ENCODE results near the gene SLC9A8.

Gene SLC9A8

DNA sequence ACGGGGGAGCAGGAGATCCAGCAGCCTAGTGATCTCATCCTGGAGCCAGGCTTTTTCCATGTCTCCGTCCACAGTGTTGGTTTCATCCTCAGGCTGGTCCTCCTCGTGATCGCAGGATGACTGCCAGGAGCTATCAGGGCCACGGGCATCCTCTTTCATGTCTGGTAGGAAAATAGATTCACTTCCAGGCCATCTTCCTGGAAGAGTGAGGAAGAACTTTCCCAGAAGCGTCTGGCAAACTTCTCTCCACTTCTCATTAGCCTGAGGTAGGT, 15.3 kb upstream of the SLC9A8 start:
- CTCF ChIA-PET, result no interaction called here
- Histone ChIP-seq H3K4me3 (ENCODE audit: low read depth, low read length) (no peak overlapping the region), H3K4me1 (ENCODE audit: control insufficient read depth, insufficient read depth, low read length) (no peaks in the 10 kb centered on the region), H3K36me3 (ENCODE audit: control insufficient read depth in 2 of 2, insufficient read depth in 1 of 2, low read length in 2 of 2) (no peaks in the 10 kb centered on the region), H3K27ac (ENCODE audit: extremely low read depth, low read depth, low read length) (no peak overlapping the region), H3K9me3 (ENCODE audit: control insufficient read depth, insufficient read depth, low read depth, low read length) (no peaks in the 10 kb centered on the region)
- POLR2A ChIA-PET, result no interaction called here
- TF ChIP-seq ZNF391 (tag by site-specific recombination; IDR thresholded peaks at IDR 0.05; ENCODE audit: borderline replicate concordance, low read depth) (no peak), SCRT2 (tag by site-specific recombination; IDR thresholded peaks at IDR 0.05) (no peak), ZNF707 (tag by site-specific recombination; IDR thresholded peaks at IDR 0.05) (no peak), OVOL3 (tag by site-specific recombination; IDR thresholded peaks at IDR 0.05) (no peak), BCL6B (tag by site-specific recombination; IDR thresholded peaks at IDR 0.05) (no peak), ZFP41 (tag by site-specific recombination; IDR thresholded peaks at IDR 0.05; ENCODE audit: borderline replicate concordance) (no peak), KLF1 (tag by site-specific recombination; IDR thresholded peaks at IDR 0.05) (no peak), MEIS1 (CRISPR knock-in tag; IDR thresholded peaks at IDR 0.05; ENCODE audit: borderline replicate concordance) (no peak), ZIC2 (tag by site-specific recombination; IDR thresholded peaks at IDR 0.05) (no peak), ZBTB8A (tag by site-specific recombination; IDR thresholded peaks at IDR 0.05) (no peak), ZNF701 (tag by site-specific recombination; IDR thresholded peaks at IDR 0.05) (no peak), ZNF664 (tag by site-specific recombination; IDR thresholded peaks at IDR 0.05) (no peak)
- TF ChIP-seq, protein P1, sequence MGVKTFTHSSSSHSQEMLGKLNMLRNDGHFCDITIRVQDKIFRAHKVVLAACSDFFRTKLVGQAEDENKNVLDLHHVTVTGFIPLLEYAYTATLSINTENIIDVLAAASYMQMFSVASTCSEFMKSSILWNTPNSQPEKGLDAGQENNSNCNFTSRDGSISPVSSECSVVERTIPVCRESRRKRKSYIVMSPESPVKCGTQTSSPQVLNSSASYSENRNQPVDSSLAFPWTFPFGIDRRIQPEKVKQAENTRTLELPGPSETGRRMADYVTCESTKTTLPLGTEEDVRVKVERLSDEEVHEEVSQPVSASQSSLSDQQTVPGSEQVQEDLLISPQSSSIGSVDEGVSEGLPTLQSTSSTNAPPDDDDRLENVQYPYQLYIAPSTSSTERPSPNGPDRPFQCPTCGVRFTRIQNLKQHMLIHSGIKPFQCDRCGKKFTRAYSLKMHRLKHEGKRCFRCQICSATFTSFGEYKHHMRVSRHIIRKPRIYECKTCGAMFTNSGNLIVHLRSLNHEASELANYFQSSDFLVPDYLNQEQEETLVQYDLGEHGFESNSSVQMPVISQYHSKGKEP (tag by site-specific recombination; IDR thresholded peaks at IDR 0.05), result no peak
- TF ChIP-seq, protein P2, sequence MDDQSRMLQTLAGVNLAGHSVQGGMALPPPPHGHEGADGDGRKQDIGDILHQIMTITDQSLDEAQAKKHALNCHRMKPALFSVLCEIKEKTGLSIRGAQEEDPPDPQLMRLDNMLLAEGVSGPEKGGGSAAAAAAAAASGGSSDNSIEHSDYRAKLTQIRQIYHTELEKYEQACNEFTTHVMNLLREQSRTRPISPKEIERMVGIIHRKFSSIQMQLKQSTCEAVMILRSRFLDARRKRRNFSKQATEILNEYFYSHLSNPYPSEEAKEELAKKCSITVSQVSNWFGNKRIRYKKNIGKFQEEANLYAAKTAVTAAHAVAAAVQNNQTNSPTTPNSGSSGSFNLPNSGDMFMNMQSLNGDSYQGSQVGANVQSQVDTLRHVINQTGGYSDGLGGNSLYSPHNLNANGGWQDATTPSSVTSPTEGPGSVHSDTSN (CRISPR knock-in tag; IDR thresholded peaks at IDR 0.05), result no peak
- TF ChIP-seq, protein P3, sequence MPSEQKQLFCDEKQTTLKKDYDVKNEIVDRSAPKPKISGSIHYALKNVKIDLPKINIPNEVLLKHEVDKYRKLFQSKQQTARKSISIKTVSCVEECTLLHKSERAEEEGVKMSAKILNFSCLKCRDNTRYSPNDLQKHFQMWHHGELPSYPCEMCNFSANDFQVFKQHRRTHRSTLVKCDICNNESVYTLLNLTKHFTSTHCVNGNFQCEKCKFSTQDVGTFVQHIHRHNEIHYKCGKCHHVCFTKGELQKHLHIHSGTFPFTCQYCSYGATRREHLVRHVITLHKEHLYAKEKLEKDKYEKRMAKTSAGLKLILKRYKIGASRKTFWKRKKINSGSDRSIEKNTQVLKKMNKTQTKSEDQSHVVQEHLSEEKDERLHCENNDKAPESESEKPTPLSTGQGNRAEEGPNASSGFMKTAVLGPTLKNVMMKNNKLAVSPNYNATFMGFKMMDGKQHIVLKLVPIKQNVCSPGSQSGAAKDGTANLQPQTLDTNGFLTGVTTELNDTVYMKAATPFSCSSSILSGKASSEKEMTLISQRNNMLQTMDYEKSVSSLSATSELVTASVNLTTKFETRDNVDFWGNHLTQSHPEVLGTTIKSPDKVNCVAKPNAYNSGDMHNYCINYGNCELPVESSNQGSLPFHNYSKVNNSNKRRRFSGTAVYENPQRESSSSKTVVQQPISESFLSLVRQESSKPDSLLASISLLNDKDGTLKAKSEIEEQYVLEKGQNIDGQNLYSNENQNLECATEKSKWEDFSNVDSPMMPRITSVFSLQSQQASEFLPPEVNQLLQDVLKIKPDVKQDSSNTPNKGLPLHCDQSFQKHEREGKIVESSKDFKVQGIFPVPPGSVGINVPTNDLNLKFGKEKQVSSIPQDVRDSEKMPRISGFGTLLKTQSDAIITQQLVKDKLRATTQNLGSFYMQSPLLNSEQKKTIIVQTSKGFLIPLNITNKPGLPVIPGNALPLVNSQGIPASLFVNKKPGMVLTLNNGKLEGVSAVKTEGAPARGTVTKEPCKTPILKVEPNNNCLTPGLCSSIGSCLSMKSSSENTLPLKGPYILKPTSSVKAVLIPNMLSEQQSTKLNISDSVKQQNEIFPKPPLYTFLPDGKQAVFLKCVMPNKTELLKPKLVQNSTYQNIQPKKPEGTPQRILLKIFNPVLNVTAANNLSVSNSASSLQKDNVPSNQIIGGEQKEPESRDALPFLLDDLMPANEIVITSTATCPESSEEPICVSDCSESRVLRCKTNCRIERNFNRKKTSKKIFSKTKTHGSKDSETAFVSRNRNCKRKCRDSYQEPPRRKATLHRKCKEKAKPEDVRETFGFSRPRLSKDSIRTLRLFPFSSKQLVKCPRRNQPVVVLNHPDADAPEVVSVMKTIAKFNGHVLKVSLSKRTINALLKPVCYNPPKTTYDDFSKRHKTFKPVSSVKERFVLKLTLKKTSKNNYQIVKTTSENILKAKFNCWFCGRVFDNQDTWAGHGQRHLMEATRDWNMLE (tag by site-specific recombination; conservative IDR thresholded peaks at IDR 0.05; ENCODE audit: low read depth), result no peak

DNA sequence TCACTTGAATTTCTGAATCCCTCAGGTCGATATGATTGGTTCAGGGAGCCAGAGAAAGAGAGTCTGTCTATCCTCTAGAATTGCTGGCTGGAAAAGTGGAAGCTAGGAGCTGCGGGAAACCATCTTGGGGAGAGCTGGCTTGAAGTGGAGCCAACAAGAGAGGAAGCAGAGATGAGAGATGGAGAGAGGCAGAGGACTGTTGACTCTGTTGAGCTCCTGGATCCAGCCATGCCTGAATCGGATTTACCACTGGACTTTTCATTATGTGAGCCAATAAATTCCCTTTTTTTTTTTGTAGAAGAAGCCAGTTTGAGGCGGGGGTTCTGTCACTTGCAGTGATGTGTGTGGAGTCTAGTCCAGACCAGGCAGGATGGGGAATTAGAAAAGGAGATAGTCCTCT, 13.9 kb upstream of the SLC9A8 start:
- Histone ChIP-seq H3K36me3 (ENCODE audit: control insufficient read depth in 2 of 2, insufficient read depth in 1 of 2, low read length in 2 of 2) (no peaks in the 10 kb centered on the region), H3K27ac (ENCODE audit: extremely low read depth, low read depth, low read length) (no peak overlapping the region), H3K4me1 (ENCODE audit: control insufficient read depth, insufficient read depth, low read length) (no peaks in the 10 kb centered on the region), H3K4me3 (ENCODE audit: low read depth, low read length) (no peak overlapping the region), H3K9me3 (ENCODE audit: control insufficient read depth, insufficient read depth, low read depth, low read length) (no peaks in the 10 kb centered on the region)
- CTCF ChIA-PET, result interaction anchor here (0.6 to 0.8 kb wide), 2 partner anchors 102 to 108 kb away, joined by 3 read pairs; no protein-coding TSS in a partner anchor
- POLR2A ChIA-PET, result no interaction called here
- no peak for TF ChIP-seq ZNF654 (tag by site-specific recombination; IDR thresholded peaks at IDR 0.05; ENCODE audit: low read depth)
- no peak for TF ChIP-seq PATZ1 (tag by site-specific recombination; IDR thresholded peaks at IDR 0.05)
- TF ChIP-seq ZNF48 (tag by site-specific recombination; IDR thresholded peaks at IDR 0.05), result no peak
- no peak for TF ChIP-seq ZNF202 (tag by site-specific recombination; IDR thresholded peaks at IDR 0.05; ENCODE audit: borderline replicate concordance)
- TF ChIP-seq ZNF660 (tag by site-specific recombination; IDR thresholded peaks at IDR 0.05), result no peak
- no peak for TF ChIP-seq ZNF133 (tag by site-specific recombination; IDR thresholded peaks at IDR 0.05)
- TF ChIP-seq ZNF658 (tag by site-specific recombination; IDR thresholded peaks at IDR 0.05), result no peak
- TF ChIP-seq KLF7 (tag by site-specific recombination; IDR thresholded peaks at IDR 0.05; ENCODE audit: borderline replicate concordance), result no peak

Measured in HEK293 (cell line).